Stomach (tissue), 4 donors: ENCODE data around the gene ATP8A2.

Experiments
- POLR2A ChIP-seq, 4 donors: fragments of 450-650 bp; IDR thresholded peaks; one replicate each; pipeline ENCODE4 v1.6.1; 2016; ENCODE audit warnings: antibody characterized with exemption in 4 of 4, control low read depth in 2 of 4, mild to moderate bottlenecking in 1 of 4, moderate library complexity in 1 of 4
- TF ChIP-seq, protein P1 (sequence below), 7 experiments: fragments of 450-650 bp in 4 of 7; fragments of 200-600 bp in 3 of 7; sonication (generic) in 3 of 7; IDR thresholded peaks; one replicate each; pipeline ENCODE4 v1.5.1; 2016 to 2019; ENCODE audit warnings: antibody characterized with exemption in 7 of 7, control low read depth in 2 of 7, mild to moderate bottlenecking in 1 of 7

DNA sequence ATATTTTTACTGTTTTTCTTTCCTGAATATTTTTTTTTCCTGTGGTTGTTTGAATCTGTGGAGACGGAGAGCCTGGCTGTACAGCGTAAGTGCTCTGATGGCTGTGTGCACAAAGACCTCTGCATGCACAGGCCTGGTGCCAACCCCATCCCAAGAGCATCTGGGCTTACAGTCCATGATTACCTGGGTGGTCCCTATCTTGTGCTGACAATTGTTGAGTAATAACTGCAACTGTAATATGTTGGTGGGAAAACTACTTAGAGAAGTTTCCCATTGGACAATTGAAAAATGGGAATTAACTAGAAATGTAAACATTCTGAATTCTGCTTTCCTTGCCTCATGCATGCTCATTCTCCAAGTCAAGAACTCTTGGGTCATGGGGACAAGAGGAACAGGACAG is 411.3 kb downstream of the ATP8A2 start:
- TF ChIP-seq, protein P1, sequence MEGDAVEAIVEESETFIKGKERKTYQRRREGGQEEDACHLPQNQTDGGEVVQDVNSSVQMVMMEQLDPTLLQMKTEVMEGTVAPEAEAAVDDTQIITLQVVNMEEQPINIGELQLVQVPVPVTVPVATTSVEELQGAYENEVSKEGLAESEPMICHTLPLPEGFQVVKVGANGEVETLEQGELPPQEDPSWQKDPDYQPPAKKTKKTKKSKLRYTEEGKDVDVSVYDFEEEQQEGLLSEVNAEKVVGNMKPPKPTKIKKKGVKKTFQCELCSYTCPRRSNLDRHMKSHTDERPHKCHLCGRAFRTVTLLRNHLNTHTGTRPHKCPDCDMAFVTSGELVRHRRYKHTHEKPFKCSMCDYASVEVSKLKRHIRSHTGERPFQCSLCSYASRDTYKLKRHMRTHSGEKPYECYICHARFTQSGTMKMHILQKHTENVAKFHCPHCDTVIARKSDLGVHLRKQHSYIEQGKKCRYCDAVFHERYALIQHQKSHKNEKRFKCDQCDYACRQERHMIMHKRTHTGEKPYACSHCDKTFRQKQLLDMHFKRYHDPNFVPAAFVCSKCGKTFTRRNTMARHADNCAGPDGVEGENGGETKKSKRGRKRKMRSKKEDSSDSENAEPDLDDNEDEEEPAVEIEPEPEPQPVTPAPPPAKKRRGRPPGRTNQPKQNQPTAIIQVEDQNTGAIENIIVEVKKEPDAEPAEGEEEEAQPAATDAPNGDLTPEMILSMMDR (IDR thresholded peaks at IDR 0.05): no peak
- TF ChIP-seq POLR2A (IDR thresholded peaks at IDR 0.05): no peak
